Esophagus muscularis mucosa (tissue), 3 donors: ENCODE results near the gene RTN4RL2.

Experiments
- EP300 ChIP-seq: sonication (generic); formaldehyde crosslinking; IDR thresholded peaks from one replicate; pipeline ENCODE4 v1.6.1; 2017; ENCODE audit warnings: antibody characterized with exemption
- TF ChIP-seq, protein P1 (sequence below), 3 experiments: fragments of 200-600 bp in 2 of 3; fragments of 450-650 bp in 1 of 3; sonication (generic) in 2 of 3; IDR thresholded peaks; one replicate each; pipeline ENCODE4 v1.5.1; 2017 to 2019; ENCODE audit warnings: antibody characterized with exemption in 3 of 3, mild to moderate bottlenecking in 2 of 3, moderate library complexity in 1 of 3

DNA sequence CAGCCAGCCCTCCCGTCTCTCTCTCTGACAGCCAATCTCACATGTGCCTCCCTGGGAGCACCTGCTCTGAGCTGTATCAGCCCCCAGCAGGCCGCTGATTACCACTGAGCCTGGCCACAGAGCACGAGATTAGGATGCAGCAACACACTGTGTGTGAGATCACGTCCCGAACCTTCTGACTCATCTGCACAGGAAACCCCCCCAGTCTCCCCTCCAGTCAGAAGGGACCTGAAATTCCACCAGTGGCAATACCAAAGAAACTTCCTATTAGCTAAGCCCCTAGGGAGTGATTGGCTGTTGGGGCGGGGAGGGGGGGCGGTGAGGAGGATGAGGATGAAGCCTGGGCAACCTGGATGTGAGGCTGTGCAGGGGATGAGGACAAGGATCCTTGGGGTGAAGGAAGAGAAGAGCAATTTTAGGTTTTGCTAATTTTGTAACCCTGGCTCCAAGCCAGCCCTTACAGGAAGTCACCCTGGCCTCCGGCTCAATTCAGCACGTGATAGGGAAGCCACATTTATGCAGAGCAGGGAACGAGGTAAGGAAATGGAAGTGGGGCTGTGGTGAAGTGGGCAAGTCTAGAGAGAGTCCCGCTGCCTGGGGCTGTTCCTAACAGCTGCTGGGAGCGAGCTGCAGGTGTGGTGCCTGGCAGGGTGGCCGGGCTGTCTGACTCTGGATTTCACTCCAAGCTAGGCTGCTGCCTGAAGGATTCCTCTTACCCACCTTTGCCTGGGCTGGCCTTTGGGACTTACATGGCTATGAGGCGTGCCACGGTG is 35.4 kb upstream of the RTN4RL2 start:
- TF ChIP-seq, protein P1, sequence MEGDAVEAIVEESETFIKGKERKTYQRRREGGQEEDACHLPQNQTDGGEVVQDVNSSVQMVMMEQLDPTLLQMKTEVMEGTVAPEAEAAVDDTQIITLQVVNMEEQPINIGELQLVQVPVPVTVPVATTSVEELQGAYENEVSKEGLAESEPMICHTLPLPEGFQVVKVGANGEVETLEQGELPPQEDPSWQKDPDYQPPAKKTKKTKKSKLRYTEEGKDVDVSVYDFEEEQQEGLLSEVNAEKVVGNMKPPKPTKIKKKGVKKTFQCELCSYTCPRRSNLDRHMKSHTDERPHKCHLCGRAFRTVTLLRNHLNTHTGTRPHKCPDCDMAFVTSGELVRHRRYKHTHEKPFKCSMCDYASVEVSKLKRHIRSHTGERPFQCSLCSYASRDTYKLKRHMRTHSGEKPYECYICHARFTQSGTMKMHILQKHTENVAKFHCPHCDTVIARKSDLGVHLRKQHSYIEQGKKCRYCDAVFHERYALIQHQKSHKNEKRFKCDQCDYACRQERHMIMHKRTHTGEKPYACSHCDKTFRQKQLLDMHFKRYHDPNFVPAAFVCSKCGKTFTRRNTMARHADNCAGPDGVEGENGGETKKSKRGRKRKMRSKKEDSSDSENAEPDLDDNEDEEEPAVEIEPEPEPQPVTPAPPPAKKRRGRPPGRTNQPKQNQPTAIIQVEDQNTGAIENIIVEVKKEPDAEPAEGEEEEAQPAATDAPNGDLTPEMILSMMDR (IDR thresholded peaks at IDR 0.05), result no peak
- TF ChIP-seq EP300, result no peak
